Measurements from ENCODE around the gene TGFB1. TPM values are rescaled to one million over a fixed set of nuclear protein-coding genes. Genes with fewer than 3 reads are reported as not detected.

TGFB1 gene
- total RNA-seq, 1 experiment from 2014 or later = 10.4 TPM

GRCh38 chr19:41352609-41353465, 885 bp downstream of the TGFB1 start (continued):
- peak; percentile 65; the same call in 1 of the 2 replicates for TF ChIP-seq FOXP4 (CRISPR knock-in tag; IDR thresholded peaks at IDR 0.05)
- no peak for TF ChIP-seq PREB (CRISPR knock-in tag; IDR thresholded peaks at IDR 0.05; ENCODE audit: borderline replicate concordance)
- no peak for TF ChIP-seq AR (CRISPR knock-in tag; IDR thresholded peaks at IDR 0.05)
- TF ChIP-seq PRDM15 (CRISPR knock-in tag; IDR thresholded peaks at IDR 0.05) = no peak
- no peak for TF ChIP-seq JAZF1 (CRISPR knock-in tag; IDR thresholded peaks at IDR 0.05)
- TF ChIP-seq RELA (CRISPR knock-in tag; IDR thresholded peaks at IDR 0.05; ENCODE audit: borderline replicate concordance) = peak; percentile 31; the same call in 1 of the 2 replicates
- no peak for TF ChIP-seq MLX (CRISPR knock-in tag; IDR thresholded peaks at IDR 0.05)
- TF ChIP-seq CREM (CRISPR knock-in tag; IDR thresholded peaks at IDR 0.05) = 0 out of 2 replicates have a peak, but pooled peaks have one; percentile 38
- no peak for TF ChIP-seq ZNF423 (CRISPR knock-in tag; IDR thresholded peaks at IDR 0.05)
- TF ChIP-seq NR2C2 (CRISPR knock-in tag; IDR thresholded peaks at IDR 0.05) = no peak
- peak; percentile 43; the same call in 1 of the 2 replicates for TF ChIP-seq MAX (CRISPR knock-in tag; IDR thresholded peaks at IDR 0.05)
- peak; percentile 47; the same call in 1 of the 2 replicates for TF ChIP-seq E2F5 (CRISPR knock-in tag; IDR thresholded peaks at IDR 0.05)
- no peak for TF ChIP-seq CBFB (CRISPR knock-in tag; IDR thresholded peaks at IDR 0.05; ENCODE audit: low read depth)
- TF ChIP-seq ZNF512 (CRISPR knock-in tag; IDR thresholded peaks at IDR 0.05; ENCODE audit: borderline replicate concordance) = no peak
- no peak for TF ChIP-seq GTF2I (CRISPR knock-in tag; conservative IDR thresholded peaks at IDR 0.05)
- no peak for TF ChIP-seq ZNF121 (CRISPR knock-in tag; IDR thresholded peaks at IDR 0.05)
- TF ChIP-seq ESRRA (CRISPR knock-in tag; IDR thresholded peaks at IDR 0.05; ENCODE audit: borderline replicate concordance) = no peak
- no peak for TF ChIP-seq ARID4B (CRISPR knock-in tag; IDR thresholded peaks at IDR 0.05; ENCODE audit: borderline replicate concordance)
